ENCODE results near the gene TVP23B. TPM values are rescaled to one million over a fixed set of nuclear protein-coding genes. Genes with fewer than 3 reads are reported as not detected.
"Not testable (repeated sequence)": the region's sequence is repeated elsewhere in the genome, so short reads cannot be mapped to it uniquely, and the experiment has no call there.

The TVP23B gene
- 32.2 TPM for total RNA-seq
- polyA plus RNA-seq, result 35.8 TPM
- long read RNA-seq, donor 1, partial matches to known transcripts, result 0 of 2 reads
- long read RNA-seq, donor 1, other reads (novel, unspliced or antisense), result 0 of 2 reads
- long read RNA-seq, donor 2, result 0 reads
- long read RNA-seq, donor 3, transcript TVP23B-201 (7 exons, 2,064 nt), result major isoform, 19 of 21 reads
- long read RNA-seq, donor 3, partial matches to known transcripts, result 0 of 21 reads
- long read RNA-seq, donor 3, other reads (novel, unspliced or antisense), result 0 of 21 reads
- long read RNA-seq, donor 4, partial matches to known transcripts, result 0 of 5 reads
- long read RNA-seq, donor 4, other reads (novel, unspliced or antisense), result 0 of 5 reads
- long read RNA-seq, donor 5, transcript TVP23B-201 (7 exons, 2,064 nt), result major isoform, 26 of 36 reads
- long read RNA-seq, donor 5, partial matches to known transcripts, result 6 of 36 reads
- long read RNA-seq, donor 5, other reads (novel, unspliced or antisense), result 0 of 36 reads
- long read RNA-seq, donor 6, transcript TVP23B-201 (7 exons, 2,064 nt), result major isoform, 8 of 10 reads
- long read RNA-seq, donor 6, partial matches to known transcripts, result 0 of 10 reads
- long read RNA-seq, donor 6, other reads (novel, unspliced or antisense), result 0 of 10 reads
- long read RNA-seq, donor 7, transcript TVP23B-201 (7 exons, 2,064 nt), result major isoform, 13 of 13 reads
- long read RNA-seq, donor 7, partial matches to known transcripts, result 0 of 13 reads
- long read RNA-seq, donor 7, other reads (novel, unspliced or antisense), result 0 of 13 reads
- long read RNA-seq, donor 8, transcript TVP23B-201 (7 exons, 2,064 nt), result major isoform, 11 of 13 reads
- long read RNA-seq, donor 8, partial matches to known transcripts, result 0 of 13 reads
- long read RNA-seq, donor 8, other reads (novel, unspliced or antisense), result 0 of 13 reads
- long read RNA-seq, donor 9, transcript TVP23B-201 (7 exons, 2,064 nt), result major isoform, 6 of 6 reads
- long read RNA-seq, donor 9, partial matches to known transcripts, result 0 of 6 reads
- long read RNA-seq, donor 9, other reads (novel, unspliced or antisense), result 0 of 6 reads
- long read RNA-seq, donor 10, transcript TVP23B-201 (7 exons, 2,064 nt), result major isoform, 7 of 10 reads
- long read RNA-seq, donor 10, partial matches to known transcripts, result 0 of 10 reads
- long read RNA-seq, donor 10, other reads (novel, unspliced or antisense), result 0 of 10 reads

DNA sequence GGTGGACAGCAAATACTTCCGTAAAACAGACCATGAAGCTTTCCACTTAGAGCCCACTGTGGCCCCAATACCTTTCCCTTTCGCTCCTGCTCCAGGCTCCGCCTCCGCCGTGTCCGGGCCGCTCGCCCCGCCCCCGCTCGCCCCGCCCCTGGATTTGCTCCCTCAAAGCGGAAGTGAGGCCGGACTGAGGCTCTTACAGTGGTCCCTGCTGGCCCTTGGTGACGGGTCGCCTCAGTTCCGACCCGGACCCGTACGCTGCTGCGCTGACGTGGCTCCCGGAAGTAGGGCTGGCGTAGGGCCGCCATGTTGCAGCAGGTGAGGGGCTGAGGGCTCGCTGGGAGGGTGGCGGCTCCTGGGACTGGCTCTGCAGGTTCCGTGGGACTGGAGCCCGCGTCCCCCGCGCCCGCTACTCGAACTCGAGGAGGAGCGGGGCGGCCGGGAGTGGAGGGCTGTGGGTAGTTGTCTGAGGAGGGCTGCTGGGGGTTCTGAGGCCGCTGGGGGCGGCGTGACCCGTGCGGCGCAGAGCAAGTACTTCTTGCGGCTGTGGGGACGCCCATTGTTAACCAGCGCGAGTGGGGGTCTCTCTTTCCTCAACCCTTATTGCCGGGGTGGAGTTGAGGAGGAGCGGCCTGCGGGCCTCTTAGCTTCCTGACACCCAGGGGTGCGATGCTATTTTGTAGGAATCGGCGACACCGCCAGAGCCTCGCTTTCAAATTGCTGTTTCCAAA, at the start of gene TVP23B:
Gene TVP23B, plus strand, starts transcription at position 193 of the 728 bp plus-strand sequence. Its CDS starts 111 bp downstream, at position 304.
- not testable (repeated sequence) for H3K36me3 ChIP-seq (ENCODE audit: control insufficient read depth in 2 of 2, insufficient read depth in 2 of 2, low read length in 1 of 2); H3K4me1 ChIP-seq (ENCODE audit: control insufficient read depth in 2 of 2, insufficient read depth in 2 of 2, low read length in 2 of 2); H3K9me3 ChIP-seq (ENCODE audit: control insufficient read depth in 2 of 2, insufficient read depth in 1 of 2, low read length in 1 of 2); H3K27me3 ChIP-seq (ENCODE audit: control insufficient read depth in 2 of 2, insufficient read depth in 1 of 2, low read length in 1 of 2)
- DNase-seq (ENCODE audit: low read depth in 6 of 9, low spot score in 9 of 9), result peak; percentile 53 to 93 (median 77)
- Histone ChIP-seq H3K4me3 (ENCODE audit: low read length in 2 of 2) (peak within 1 kb of the TSS; percentile 47 to 57), H3K27ac (ENCODE audit: low read depth in 1 of 2, low read length in 1 of 2) (peak within 1 kb of the TSS; percentile 46 to 70)
- under 1% methylated on average over 55 of the region's 56 CpGs for WGBS

DNA sequence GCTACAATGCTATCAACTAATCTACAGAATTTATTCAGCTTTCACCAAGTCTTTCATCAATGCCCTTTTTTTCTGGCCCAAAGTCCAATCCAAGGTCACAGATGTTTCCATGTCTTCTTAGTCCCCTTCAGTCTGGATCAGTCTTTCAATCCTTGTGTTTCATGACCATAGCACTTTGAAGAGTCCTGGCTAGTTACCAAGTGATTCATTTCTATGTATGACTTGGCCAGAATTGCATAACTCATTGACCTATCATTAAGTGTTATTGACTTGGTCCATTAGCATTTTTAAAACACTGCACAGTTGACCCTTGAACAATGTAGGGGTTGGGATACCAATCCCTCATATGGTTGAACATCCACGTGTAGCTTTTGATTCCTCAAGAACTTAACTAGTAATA, 48.5 kb upstream of the TVP23B start:
- not testable (repeated sequence) for H3K9me3 ChIP-seq (ENCODE audit: control insufficient read depth in 2 of 2, insufficient read depth in 1 of 2, low read length in 1 of 2); H3K36me3 ChIP-seq (ENCODE audit: control insufficient read depth in 2 of 2, insufficient read depth in 2 of 2, low read length in 1 of 2); DNase-seq (ENCODE audit: low read depth in 6 of 9, low spot score in 9 of 9); H3K4me3 ChIP-seq (ENCODE audit: low read length in 2 of 2); H3K27me3 ChIP-seq (ENCODE audit: control insufficient read depth in 2 of 2, insufficient read depth in 1 of 2, low read length in 1 of 2); H3K27ac ChIP-seq (ENCODE audit: low read depth in 1 of 2, low read length in 1 of 2); H3K4me1 ChIP-seq (ENCODE audit: control insufficient read depth in 2 of 2, insufficient read depth in 2 of 2, low read length in 2 of 2)
- WGBS, result 94% methylated on average over 1 of the region's 1 CpG

DNA sequence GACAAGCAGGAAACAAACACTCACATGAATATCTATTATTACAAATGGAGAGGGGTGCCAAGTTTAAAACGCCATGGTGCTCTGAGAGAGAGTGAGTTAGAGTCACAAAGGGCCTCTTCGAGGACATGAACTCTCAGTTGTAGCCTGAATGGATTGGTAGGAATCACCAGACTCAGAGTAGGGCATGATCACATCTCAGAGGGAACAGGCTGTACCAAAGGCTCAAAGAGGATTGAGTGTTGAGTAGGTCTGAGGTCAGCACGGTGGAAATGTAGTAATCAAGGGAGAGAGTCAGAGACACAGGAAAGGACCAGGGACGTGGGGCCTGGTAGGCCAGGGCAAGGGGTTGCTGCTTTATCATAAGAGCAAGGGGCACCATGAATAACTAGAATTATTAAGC, 47.6 kb upstream of the TVP23B start:
- H3K27me3 ChIP-seq (ENCODE audit: control insufficient read depth in 2 of 2, insufficient read depth in 1 of 2, low read length in 1 of 2); H3K4me1 ChIP-seq (ENCODE audit: control insufficient read depth in 2 of 2, insufficient read depth in 2 of 2, low read length in 2 of 2); H3K4me3 ChIP-seq (ENCODE audit: low read length in 2 of 2); DNase-seq (ENCODE audit: low read depth in 6 of 9, low spot score in 9 of 9); H3K27ac ChIP-seq (ENCODE audit: low read depth in 1 of 2, low read length in 1 of 2); H3K9me3 ChIP-seq (ENCODE audit: control insufficient read depth in 2 of 2, insufficient read depth in 1 of 2, low read length in 1 of 2); H3K36me3 ChIP-seq (ENCODE audit: control insufficient read depth in 2 of 2, insufficient read depth in 2 of 2, low read length in 1 of 2): not testable (repeated sequence)
- 96% methylated on average over 4 of the region's 4 CpGs for WGBS

DNA sequence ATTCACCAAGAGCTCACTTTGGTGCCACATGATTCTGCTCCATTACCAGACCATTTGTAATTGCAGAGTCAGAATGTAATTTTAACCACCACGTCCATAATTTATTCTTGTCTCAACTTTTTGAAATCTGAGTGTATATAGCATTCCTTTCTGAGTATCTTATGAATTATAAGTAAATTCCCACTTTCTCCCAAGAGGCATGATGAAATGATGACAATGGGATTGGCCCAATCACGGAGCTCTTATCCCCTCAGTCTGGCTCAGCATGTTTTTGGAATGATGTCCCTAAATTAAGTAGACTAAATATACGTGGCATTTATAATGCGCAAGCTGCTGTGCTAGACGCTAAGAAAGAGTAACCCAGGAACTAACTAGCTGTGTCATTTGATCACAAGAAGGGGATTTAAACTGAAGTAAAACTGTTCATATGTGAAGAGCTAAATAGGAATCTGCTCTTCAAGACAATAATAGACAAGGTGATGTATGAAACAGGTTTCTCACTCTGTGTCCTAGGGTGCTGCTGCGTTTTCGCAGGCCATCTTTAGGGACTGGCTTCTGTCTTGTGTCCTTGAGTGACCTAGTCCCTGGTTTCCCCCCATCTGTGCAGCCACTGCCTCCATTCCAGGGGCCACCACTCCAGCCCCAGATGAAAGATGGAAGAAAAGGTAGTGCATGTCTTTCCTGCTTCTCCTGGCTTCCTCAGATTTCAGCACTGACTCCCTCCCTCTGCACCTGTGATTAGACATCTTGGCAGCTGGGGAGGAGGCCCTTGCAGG, 41.2 kb upstream of the TVP23B start:
- not testable (repeated sequence) for H3K27ac ChIP-seq (ENCODE audit: low read depth in 1 of 2, low read length in 1 of 2); H3K9me3 ChIP-seq (ENCODE audit: control insufficient read depth in 2 of 2, insufficient read depth in 1 of 2, low read length in 1 of 2); H3K4me1 ChIP-seq (ENCODE audit: control insufficient read depth in 2 of 2, insufficient read depth in 2 of 2, low read length in 2 of 2); H3K27me3 ChIP-seq (ENCODE audit: control insufficient read depth in 2 of 2, insufficient read depth in 1 of 2, low read length in 1 of 2); H3K4me3 ChIP-seq (ENCODE audit: low read length in 2 of 2); H3K36me3 ChIP-seq (ENCODE audit: control insufficient read depth in 2 of 2, insufficient read depth in 2 of 2, low read length in 1 of 2); DNase-seq (ENCODE audit: low read depth in 6 of 9, low spot score in 9 of 9)
- WGBS, result 93% methylated on average over 7 of the region's 7 CpGs

DNA sequence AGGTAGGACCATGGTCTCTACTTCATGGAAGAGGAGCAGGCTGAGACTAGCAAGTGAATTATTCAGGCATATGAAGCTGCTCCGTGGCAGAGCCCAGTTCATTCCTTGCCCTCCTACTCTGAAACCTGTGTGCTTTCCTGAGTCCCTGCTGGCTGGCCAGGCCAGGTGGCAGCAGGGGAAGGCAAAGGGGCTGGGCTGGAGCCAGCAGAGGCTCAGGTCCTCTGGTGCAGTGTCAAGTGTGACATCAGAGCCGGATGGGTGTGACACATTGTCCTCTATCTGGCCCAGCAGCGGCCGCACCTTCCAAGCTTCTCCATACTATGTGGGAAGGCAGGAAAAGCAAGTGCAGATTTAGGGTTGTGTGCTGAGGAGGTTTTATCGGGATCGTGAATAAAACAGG, 39.8 kb upstream of the TVP23B start:
- 93% methylated on average over 3 of the region's 6 CpGs for WGBS
- H3K27me3 ChIP-seq (ENCODE audit: control insufficient read depth in 2 of 2, insufficient read depth in 1 of 2, low read length in 1 of 2); H3K4me1 ChIP-seq (ENCODE audit: control insufficient read depth in 2 of 2, insufficient read depth in 2 of 2, low read length in 2 of 2); DNase-seq (ENCODE audit: low read depth in 6 of 9, low spot score in 9 of 9); H3K27ac ChIP-seq (ENCODE audit: low read depth in 1 of 2, low read length in 1 of 2); H3K4me3 ChIP-seq (ENCODE audit: low read length in 2 of 2); H3K9me3 ChIP-seq (ENCODE audit: control insufficient read depth in 2 of 2, insufficient read depth in 1 of 2, low read length in 1 of 2); H3K36me3 ChIP-seq (ENCODE audit: control insufficient read depth in 2 of 2, insufficient read depth in 2 of 2, low read length in 1 of 2): not testable (repeated sequence)

DNA sequence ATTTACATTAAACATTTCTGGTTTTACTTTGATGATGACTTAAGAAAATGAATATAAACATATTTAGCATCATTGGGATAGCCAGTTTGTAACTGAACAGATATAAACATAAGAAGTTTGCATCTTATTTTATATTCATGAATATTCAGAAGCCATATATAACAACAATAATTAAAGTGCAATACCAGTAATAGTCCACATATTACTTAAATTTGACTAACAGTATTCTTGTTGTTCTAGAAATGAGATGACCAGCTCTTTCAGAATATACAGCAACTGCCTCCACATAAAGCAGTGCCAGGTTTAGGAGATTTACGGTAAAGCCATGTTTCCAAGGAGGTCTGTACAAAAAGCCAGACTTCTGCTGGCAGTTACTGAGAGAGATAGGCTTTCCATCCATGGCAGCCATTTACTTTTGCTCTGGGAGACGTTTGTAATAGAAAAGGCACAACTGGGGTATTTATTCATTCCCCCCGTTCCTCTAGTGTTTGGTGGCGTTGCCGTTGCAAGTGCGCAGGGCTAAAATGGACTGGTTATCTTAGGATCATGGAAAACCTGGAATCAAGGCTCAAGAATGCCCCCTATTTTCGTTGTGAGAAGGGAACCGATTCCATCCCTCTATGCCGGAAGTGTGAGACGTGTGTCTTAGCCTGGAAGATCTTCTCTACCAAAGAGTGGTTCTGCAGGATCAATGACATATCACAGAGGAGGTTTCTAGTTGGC, 37.1 kb upstream of the TVP23B start, which contains the start of gene FBXW10:
Gene FBXW10, plus strand, starts transcription at position 356 of the 723 bp plus-strand sequence. Its CDS starts 191 bp downstream, at position 547.
- H3K27me3 ChIP-seq (ENCODE audit: control insufficient read depth in 2 of 2, insufficient read depth in 1 of 2, low read length in 1 of 2); H3K4me1 ChIP-seq (ENCODE audit: control insufficient read depth in 2 of 2, insufficient read depth in 2 of 2, low read length in 2 of 2); H3K36me3 ChIP-seq (ENCODE audit: control insufficient read depth in 2 of 2, insufficient read depth in 2 of 2, low read length in 1 of 2); H3K4me3 ChIP-seq (ENCODE audit: low read length in 2 of 2); H3K27ac ChIP-seq (ENCODE audit: low read depth in 1 of 2, low read length in 1 of 2); H3K9me3 ChIP-seq (ENCODE audit: control insufficient read depth in 2 of 2, insufficient read depth in 1 of 2, low read length in 1 of 2); DNase-seq (ENCODE audit: low read depth in 6 of 9, low spot score in 9 of 9): not testable (repeated sequence)
- WGBS, result 88% methylated on average over 9 of the region's 10 CpGs

DNA sequence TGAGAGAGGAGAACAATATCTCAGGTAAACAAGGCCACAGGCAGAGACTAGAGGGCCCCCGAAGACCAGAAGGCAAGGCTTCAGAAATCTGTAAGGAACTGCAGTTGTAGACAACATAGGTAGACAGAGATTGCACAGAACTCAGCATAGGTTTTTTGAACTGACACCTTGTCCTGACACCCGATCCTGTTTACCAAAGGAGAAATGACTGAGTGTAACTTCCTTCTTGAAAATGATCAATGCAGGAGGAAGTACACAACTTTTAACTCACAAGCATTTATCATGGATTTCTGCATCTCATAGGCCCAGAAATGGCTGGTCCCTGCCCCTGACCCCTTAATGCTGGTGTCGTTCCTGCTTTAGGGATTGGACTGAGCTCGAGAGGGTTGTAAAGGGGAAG, 36.3 kb upstream of the TVP23B start:
- H3K36me3 ChIP-seq (ENCODE audit: control insufficient read depth in 2 of 2, insufficient read depth in 2 of 2, low read length in 1 of 2); H3K4me3 ChIP-seq (ENCODE audit: low read length in 2 of 2); H3K4me1 ChIP-seq (ENCODE audit: control insufficient read depth in 2 of 2, insufficient read depth in 2 of 2, low read length in 2 of 2); DNase-seq (ENCODE audit: low read depth in 6 of 9, low spot score in 9 of 9); H3K27ac ChIP-seq (ENCODE audit: low read depth in 1 of 2, low read length in 1 of 2); H3K27me3 ChIP-seq (ENCODE audit: control insufficient read depth in 2 of 2, insufficient read depth in 1 of 2, low read length in 1 of 2); H3K9me3 ChIP-seq (ENCODE audit: control insufficient read depth in 2 of 2, insufficient read depth in 1 of 2, low read length in 1 of 2): not testable (repeated sequence)
- 63% methylated on average over 4 of the region's 4 CpGs for WGBS

DNA sequence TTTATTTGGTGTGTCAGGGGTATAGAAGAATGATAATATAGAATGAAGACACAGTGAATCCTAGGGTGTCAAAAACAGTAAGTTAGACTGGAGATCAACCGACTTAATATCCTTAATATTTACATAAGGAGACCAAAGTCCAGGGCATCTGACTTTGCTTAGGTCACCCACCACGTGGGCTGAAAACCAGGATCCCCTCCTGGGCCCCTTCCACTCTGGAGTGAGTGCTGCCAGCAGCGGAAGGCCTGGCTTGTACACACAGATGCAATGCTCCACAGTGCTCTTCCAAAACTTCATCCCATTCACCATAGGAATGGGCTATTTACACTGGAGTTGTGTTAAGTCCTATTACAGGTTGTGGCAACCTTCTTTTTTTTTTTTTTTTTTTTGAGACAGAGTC, 34.4 kb upstream of the TVP23B start:
- H3K4me3 ChIP-seq (ENCODE audit: low read length in 2 of 2); H3K9me3 ChIP-seq (ENCODE audit: control insufficient read depth in 2 of 2, insufficient read depth in 1 of 2, low read length in 1 of 2); DNase-seq (ENCODE audit: low read depth in 6 of 9, low spot score in 9 of 9); H3K27me3 ChIP-seq (ENCODE audit: control insufficient read depth in 2 of 2, insufficient read depth in 1 of 2, low read length in 1 of 2); H3K4me1 ChIP-seq (ENCODE audit: control insufficient read depth in 2 of 2, insufficient read depth in 2 of 2, low read length in 2 of 2); H3K36me3 ChIP-seq (ENCODE audit: control insufficient read depth in 2 of 2, insufficient read depth in 2 of 2, low read length in 1 of 2); H3K27ac ChIP-seq (ENCODE audit: low read depth in 1 of 2, low read length in 1 of 2): not testable (repeated sequence)
- 88% methylated on average over 3 of the region's 3 CpGs for WGBS
